ENCODE measurements around the gene ARHGAP45.

ARHGAP45 gene

GRCh38 chr19:1057176-1057855 is 9.7 kb upstream of the ARHGAP45 start:
- 68% methylated on average over 3 of the region's 3 CpGs for WGBS

GRCh38 chr19:1058112-1058511 is 8.9 kb upstream of the ARHGAP45 start:
- Histone ChIP-seq H3K4me3 (ENCODE audit: insufficient read depth in 1 of 2, low read depth in 1 of 2, low read length in 2 of 2) (no peak overlapping the region), H2BK15ac (ENCODE audit: low read depth, poor library complexity, severe bottlenecking) (no peak overlapping the region), H3K4me1 (ENCODE audit: control insufficient read depth, insufficient read depth, low read depth, low read length) (no peaks in the 10 kb centered on the region), H3K9me3 (ENCODE audit: control insufficient read depth, low read length) (peaks cover 36% of the 10 kb centered on the region), H3K27me3 (ENCODE audit: control insufficient read depth in 1 of 2, insufficient read depth in 1 of 2, low read length in 2 of 2) (no peaks in the 10 kb centered on the region), H3K79me1 (replicated peaks; ENCODE audit: low read length, poor library complexity, severe bottlenecking) (no peaks in the 10 kb centered on the region), H3K36me3 (ENCODE audit: control insufficient read depth in 1 of 2, insufficient read depth in 2 of 2, low read depth in 1 of 2, low read length in 2 of 2) (peaks cover 13 to 64% of the 10 kb centered on the region in 2 experiments), H3K14ac (ENCODE audit: low read length in 2 of 2) (no peak overlapping the region), H3K27ac (ENCODE audit: low read length, poor library complexity, severe bottlenecking) (no peak overlapping the region), H4K91ac (ENCODE audit: low read length) (no peak overlapping the region), H2BK120ac (ENCODE audit: low read depth, low read length) (no peak overlapping the region), H2BK5ac (ENCODE audit: low read depth, low read length, poor library complexity, severe bottlenecking) (no peak overlapping the region), H4K8ac (ENCODE audit: low read length) (no peak overlapping the region), H3K23ac (ENCODE audit: low read length in 2 of 2) (no peak overlapping the region), H3K9ac (ENCODE audit: low read length) (no peak overlapping the region), H3K4me2 (ENCODE audit: low read length, poor library complexity, severe bottlenecking) (no peak overlapping the region), H2BK12ac (ENCODE audit: low read length in 2 of 2) (no peak overlapping the region), H2AFZ (ENCODE audit: low read depth, low read length) (no peak overlapping the region), H3K18ac (ENCODE audit: low read depth in 1 of 2, low read length in 2 of 2) (no peak overlapping the region), H2AK5ac (ENCODE audit: low read length, severe bottlenecking) (no peak overlapping the region), H3K4ac (ENCODE audit: low read depth in 1 of 2, low read length in 2 of 2) (no peak overlapping the region)
- 97% methylated on average over 4 of the region's 5 CpGs for WGBS
- DNase-seq = no peak

More at GRCh38 chr19:1057176-1057855, 9.7 kb upstream of the ARHGAP45 start:
- Histone ChIP-seq H3K18ac (ENCODE audit: low read depth in 1 of 2, low read length in 2 of 2) (no peak overlapping the region), H3K36me3 (ENCODE audit: control insufficient read depth in 1 of 2, insufficient read depth in 2 of 2, low read depth in 1 of 2, low read length in 2 of 2) (peaks cover 13 to 66% of the 10 kb centered on the region in 2 experiments), H3K23ac (ENCODE audit: low read length in 2 of 2) (no peak overlapping the region), H3K27ac (ENCODE audit: low read length, poor library complexity, severe bottlenecking) (no peak overlapping the region), H3K4me2 (ENCODE audit: low read length, poor library complexity, severe bottlenecking) (no peak overlapping the region), H3K4me3 (ENCODE audit: insufficient read depth in 1 of 2, low read depth in 1 of 2, low read length in 2 of 2) (peak overlapping the region in 1 of 2 experiments; percentile 20), H3K14ac (ENCODE audit: low read length in 2 of 2) (no peak overlapping the region), H2BK5ac (ENCODE audit: low read depth, low read length, poor library complexity, severe bottlenecking) (no peak overlapping the region), H3K79me1 (replicated peaks; ENCODE audit: low read length, poor library complexity, severe bottlenecking) (no peaks in the 10 kb centered on the region), H3K4me1 (ENCODE audit: control insufficient read depth, insufficient read depth, low read depth, low read length) (no peaks in the 10 kb centered on the region), H2BK120ac (ENCODE audit: low read depth, low read length) (no peak overlapping the region), H3K9ac (ENCODE audit: low read length) (no peak overlapping the region), H2BK15ac (ENCODE audit: low read depth, poor library complexity, severe bottlenecking) (no peak overlapping the region), H3K9me3 (ENCODE audit: control insufficient read depth, low read length) (peaks cover 36% of the 10 kb centered on the region), H3K4ac (ENCODE audit: low read depth in 1 of 2, low read length in 2 of 2) (no peak overlapping the region), H4K91ac (ENCODE audit: low read length) (no peak overlapping the region), H2AFZ (ENCODE audit: low read depth, low read length) (no peak overlapping the region), H2AK5ac (ENCODE audit: low read length, severe bottlenecking) (no peak overlapping the region), H2BK12ac (ENCODE audit: low read length in 2 of 2) (no peak overlapping the region), H3K27me3 (ENCODE audit: control insufficient read depth in 1 of 2, insufficient read depth in 1 of 2, low read length in 2 of 2) (no peaks in the 10 kb centered on the region), H4K8ac (ENCODE audit: low read length) (no peak overlapping the region)
- DNase-seq = peak; percentile 80

DNA sequence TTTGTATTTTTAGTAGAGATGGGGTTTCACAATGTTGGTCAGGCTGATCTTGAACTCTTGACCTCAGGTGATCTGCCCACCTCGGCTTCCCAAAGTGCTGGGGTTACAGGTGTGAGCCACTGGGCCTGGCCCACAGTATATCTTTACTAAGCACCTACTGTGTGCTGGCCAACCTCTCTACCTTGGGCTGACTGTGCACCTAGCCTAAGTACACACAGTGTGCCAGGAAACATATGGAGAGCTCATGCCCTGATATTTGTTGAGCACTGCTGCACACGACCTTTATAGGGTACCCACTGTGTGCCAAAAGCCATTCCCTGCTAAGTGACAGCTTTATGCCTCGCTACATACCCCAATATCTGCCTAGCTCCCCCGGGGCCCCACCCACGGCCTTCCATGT is 6.3 kb upstream of the ARHGAP45 start:
- 87% methylated on average over 5 of the region's 5 CpGs for WGBS
- H2AK5ac ChIP-seq (ENCODE audit: low read length, severe bottlenecking) = no peak overlapping the region
- H4K91ac ChIP-seq (ENCODE audit: low read length) = no peak overlapping the region
- H2BK120ac ChIP-seq (ENCODE audit: low read depth, low read length) = no peak overlapping the region
- no peak overlapping the region for H2AFZ ChIP-seq (ENCODE audit: low read depth, low read length)
- H3K9me3 ChIP-seq (ENCODE audit: control insufficient read depth, low read length) = peaks cover 34% of the 10 kb centered on the region
- peaks cover 11% of the 10 kb centered on the region for H3K4me1 ChIP-seq (ENCODE audit: control insufficient read depth, insufficient read depth, low read depth, low read length)
- no peak overlapping the region for H3K4ac ChIP-seq (ENCODE audit: low read depth in 1 of 2, low read length in 2 of 2)
- no peak overlapping the region for H3K9ac ChIP-seq (ENCODE audit: low read length)
- no peak overlapping the region for H2BK15ac ChIP-seq (ENCODE audit: low read depth, poor library complexity, severe bottlenecking)
- no peaks in the 10 kb centered on the region for H3K79me1 ChIP-seq (replicated peaks; ENCODE audit: low read length, poor library complexity, severe bottlenecking)
- H3K23ac ChIP-seq (ENCODE audit: low read length in 2 of 2) = no peak overlapping the region
- H3K4me2 ChIP-seq (ENCODE audit: low read length, poor library complexity, severe bottlenecking) = no peak overlapping the region
- H3K18ac ChIP-seq (ENCODE audit: low read depth in 1 of 2, low read length in 2 of 2) = no peak overlapping the region
- peaks cover 0 to 17% of the 10 kb centered on the region in 2 experiments for H3K27me3 ChIP-seq (ENCODE audit: control insufficient read depth in 1 of 2, insufficient read depth in 1 of 2, low read length in 2 of 2)
- no peak for DNase-seq
- no peak overlapping the region for H2BK12ac ChIP-seq (ENCODE audit: low read length in 2 of 2)
- H2BK5ac ChIP-seq (ENCODE audit: low read depth, low read length, poor library complexity, severe bottlenecking) = no peak overlapping the region
- no peak overlapping the region for H3K27ac ChIP-seq (ENCODE audit: low read length, poor library complexity, severe bottlenecking)
- H3K36me3 ChIP-seq (ENCODE audit: control insufficient read depth in 1 of 2, insufficient read depth in 2 of 2, low read depth in 1 of 2, low read length in 2 of 2) = peaks cover 13 to 48% of the 10 kb centered on the region in 2 experiments
- no peak overlapping the region for H3K4me3 ChIP-seq (ENCODE audit: insufficient read depth in 1 of 2, low read depth in 1 of 2, low read length in 2 of 2)
- no peak overlapping the region for H4K8ac ChIP-seq (ENCODE audit: low read length)
- no peak overlapping the region for H3K14ac ChIP-seq (ENCODE audit: low read length in 2 of 2)

GRCh38 chr19:1061987-1062386 is 5.0 kb upstream of the ARHGAP45 start:
- Histone ChIP-seq H3K4me3 (ENCODE audit: insufficient read depth in 1 of 2, low read depth in 1 of 2, low read length in 2 of 2) (no peak overlapping the region), H3K79me1 (replicated peaks; ENCODE audit: low read length, poor library complexity, severe bottlenecking) (no peaks in the 10 kb centered on the region), H3K4me2 (ENCODE audit: low read length, poor library complexity, severe bottlenecking) (no peak overlapping the region), H3K18ac (ENCODE audit: low read depth in 1 of 2, low read length in 2 of 2) (no peak overlapping the region), H2BK12ac (ENCODE audit: low read length in 2 of 2) (no peak overlapping the region), H2BK15ac (ENCODE audit: low read depth, poor library complexity, severe bottlenecking) (no peak overlapping the region), H3K27ac (ENCODE audit: low read length, poor library complexity, severe bottlenecking) (no peak overlapping the region), H3K23ac (ENCODE audit: low read length in 2 of 2) (no peak overlapping the region), H3K36me3 (ENCODE audit: control insufficient read depth in 1 of 2, insufficient read depth in 2 of 2, low read depth in 1 of 2, low read length in 2 of 2) (peaks cover 3 to 35% of the 10 kb centered on the region in 2 experiments), H2AK5ac (ENCODE audit: low read length, severe bottlenecking) (no peak overlapping the region), H2BK120ac (ENCODE audit: low read depth, low read length) (no peak overlapping the region), H3K4ac (ENCODE audit: low read depth in 1 of 2, low read length in 2 of 2) (no peak overlapping the region), H3K27me3 (ENCODE audit: control insufficient read depth in 1 of 2, insufficient read depth in 1 of 2, low read length in 2 of 2) (peaks cover 8 to 29% of the 10 kb centered on the region in 2 experiments), H3K9me3 (ENCODE audit: control insufficient read depth, low read length) (peaks cover 23% of the 10 kb centered on the region), H4K91ac (ENCODE audit: low read length) (no peak overlapping the region), H2BK5ac (ENCODE audit: low read depth, low read length, poor library complexity, severe bottlenecking) (no peak overlapping the region), H2AFZ (ENCODE audit: low read depth, low read length) (no peak overlapping the region), H4K8ac (ENCODE audit: low read length) (no peak overlapping the region), H3K14ac (ENCODE audit: low read length in 2 of 2) (no peak overlapping the region), H3K9ac (ENCODE audit: low read length) (no peak overlapping the region), H3K4me1 (ENCODE audit: control insufficient read depth, insufficient read depth, low read depth, low read length) (peaks cover 23% of the 10 kb centered on the region)
- DNase-seq = no peak
- WGBS = 98% methylated on average over 20 of the region's 20 CpGs

Measured in mesenchymal stem cell (in vitro differentiated cells and primary cell).